Activated naive CD4-positive, alpha-beta T cell treated with anti-CD3 and anti-CD28 coated beads for 36 hours (primary cell): ENCODE results near the gene UBL4B. TPM values are rescaled to one million over a fixed set of nuclear protein-coding genes. Genes with fewer than 3 reads are reported as not detected.

Source experiments
- CTCF ChIA-PET: fragments of 350-600 bp; sonication (Branson Sonifier 250); formaldehyde crosslinking; loops from one replicate; lab custom pipeline; 2021; ENCODE audit warnings: antibody characterized with exemption; lab: Charles Lee
- DNase-seq: peaks from one replicate; pipeline ENCODE4 v3.0.0-alpha.2; 2020
- H3K27ac Mint-ChIP-seq: one replicate; pipeline ENCODE4 v1.8.0; 2021; ENCODE audit warnings: mild to moderate bottlenecking, mixed read lengths
- H3K27me3 Mint-ChIP-seq: one replicate; pipeline ENCODE4 v1.8.0; 2021; ENCODE audit warnings: low read depth, mixed read lengths
- H3K36me3 Mint-ChIP-seq: one replicate; pipeline ENCODE4 v1.8.0; 2021; ENCODE audit warnings: low read depth, mixed read lengths
- H3K4me1 Mint-ChIP-seq: one replicate; pipeline ENCODE4 v1.8.0; 2021; ENCODE audit warnings: low read depth, mixed read lengths
- H3K4me3 Mint-ChIP-seq: one replicate; pipeline ENCODE4 v1.8.0; 2021; ENCODE audit warnings: mild to moderate bottlenecking, moderate library complexity, mixed read lengths
- H3K9me3 Mint-ChIP-seq: one replicate; pipeline ENCODE4 v1.8.0; 2021; ENCODE audit warnings: mixed read lengths
- intact Hi-C: fragments of 100-400 bp; cut with micrococcal nuclease; formaldehyde crosslinking; loops from one replicate; pipeline ENCODE4 v1.15.1; 2023
- total RNA-seq, 2 experiments: library from RNA; stranded (reverse); gene quantifications; one replicate each; pipeline ENCODE4 v1.2.3, GENCODE V29; 2021

Gene UBL4B
- total RNA-seq, 2 experiments from 2014 or later = not detected

GRCh38 chr1:110150330-110151174 is 38.3 kb downstream of the UBL4B start, which contains the start of gene SLC6A17:
Gene SLC6A17 (plus strand): TSS chr1:110150494. CDS start chr1:110166930, 16,436 bp downstream.
- intact Hi-C loops = no loop called here
- Mint-ChIP-seq H3K4me3 (no peak within 1 kb of the TSS), H3K27ac (no peak within 1 kb of the TSS), H3K9me3 (no peaks in the 10 kb centered on the region), H3K36me3 (no peaks in the 10 kb centered on the region), H3K4me1 (peaks cover 2% of the 10 kb centered on the region), H3K27me3 (peaks cover 45% of the 10 kb centered on the region)
- peak; percentile 39 for DNase-seq
- CTCF ChIA-PET = no interaction called here

GRCh38 chr1:110151175-110151669 is 39.0 kb downstream of the UBL4B start:
- Mint-ChIP-seq H3K27me3 (peaks cover 52% of the 10 kb centered on the region), H3K4me3 (no peak overlapping the region), H3K36me3 (no peaks in the 10 kb centered on the region), H3K27ac (no peak overlapping the region), H3K9me3 (no peaks in the 10 kb centered on the region), H3K4me1 (peaks cover 2% of the 10 kb centered on the region)
- intact Hi-C loops = no loop called here
- CTCF ChIA-PET = no interaction called here
- no peak for DNase-seq

DNA sequence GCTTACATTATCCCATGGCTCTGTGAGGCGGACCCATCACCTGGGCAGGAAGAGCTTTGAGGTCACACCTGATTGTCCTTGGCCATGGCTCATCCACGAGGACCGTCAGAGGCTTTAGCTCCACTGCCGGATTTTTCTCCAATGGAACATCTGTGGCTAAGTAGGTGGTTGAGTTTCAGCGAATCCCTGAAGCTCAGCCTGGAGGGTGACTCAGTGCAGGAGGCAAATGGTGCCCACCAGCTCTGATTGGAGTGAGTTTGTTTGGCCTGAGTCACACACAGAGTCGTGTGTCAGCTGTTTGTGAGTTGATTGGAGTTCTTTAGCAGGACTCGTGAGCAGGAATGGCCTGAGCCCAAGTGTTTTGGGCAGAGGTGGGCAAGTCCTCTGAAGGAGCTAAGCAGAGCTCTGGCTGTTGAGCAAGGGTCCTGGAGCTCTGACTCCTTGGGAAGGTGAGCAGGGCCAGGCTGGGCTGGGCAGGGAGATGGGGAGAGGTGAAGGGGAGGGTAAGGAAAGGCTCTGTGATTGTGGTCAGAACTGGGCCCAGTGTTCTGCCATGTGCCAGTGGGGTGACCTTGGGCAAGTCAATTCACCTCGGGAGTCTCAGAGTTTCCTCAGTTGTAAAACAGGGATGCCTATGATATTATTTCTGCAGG is 40.0 kb downstream of the UBL4B start:
- intact Hi-C loops = no loop called here
- CTCF ChIA-PET = interaction anchor here (1.5 kb wide), 1 partner anchor 92 kb away, joined by 3 read pairs; no protein-coding TSS in a partner anchor

GRCh38 chr1:110153407-110153950 is 41.2 kb downstream of the UBL4B start:
- CTCF ChIA-PET = interaction anchor here (1.5 kb wide), 1 partner anchor 93 kb away, joined by 3 read pairs; no protein-coding TSS in a partner anchor
- Mint-ChIP-seq H3K27me3 (peaks cover 63% of the 10 kb centered on the region), H3K27ac (no peak overlapping the region), H3K9me3 (no peaks in the 10 kb centered on the region), H3K4me3 (no peak overlapping the region), H3K4me1 (peaks cover 2% of the 10 kb centered on the region), H3K36me3 (peaks cover 1% of the 10 kb centered on the region)
- no peak for DNase-seq
- intact Hi-C loops = no loop called here

More for the DNA sequence above, 40.0 kb downstream of the UBL4B start:
- H3K4me1 Mint-ChIP-seq = peaks cover 2% of the 10 kb centered on the region
- no peak for DNase-seq
- no peak overlapping the region for H3K27ac Mint-ChIP-seq
- H3K4me3 Mint-ChIP-seq = no peak overlapping the region
- no peaks in the 10 kb centered on the region for H3K9me3 Mint-ChIP-seq
- H3K27me3 Mint-ChIP-seq = peaks cover 60% of the 10 kb centered on the region
- H3K36me3 Mint-ChIP-seq = no peaks in the 10 kb centered on the region

DNA sequence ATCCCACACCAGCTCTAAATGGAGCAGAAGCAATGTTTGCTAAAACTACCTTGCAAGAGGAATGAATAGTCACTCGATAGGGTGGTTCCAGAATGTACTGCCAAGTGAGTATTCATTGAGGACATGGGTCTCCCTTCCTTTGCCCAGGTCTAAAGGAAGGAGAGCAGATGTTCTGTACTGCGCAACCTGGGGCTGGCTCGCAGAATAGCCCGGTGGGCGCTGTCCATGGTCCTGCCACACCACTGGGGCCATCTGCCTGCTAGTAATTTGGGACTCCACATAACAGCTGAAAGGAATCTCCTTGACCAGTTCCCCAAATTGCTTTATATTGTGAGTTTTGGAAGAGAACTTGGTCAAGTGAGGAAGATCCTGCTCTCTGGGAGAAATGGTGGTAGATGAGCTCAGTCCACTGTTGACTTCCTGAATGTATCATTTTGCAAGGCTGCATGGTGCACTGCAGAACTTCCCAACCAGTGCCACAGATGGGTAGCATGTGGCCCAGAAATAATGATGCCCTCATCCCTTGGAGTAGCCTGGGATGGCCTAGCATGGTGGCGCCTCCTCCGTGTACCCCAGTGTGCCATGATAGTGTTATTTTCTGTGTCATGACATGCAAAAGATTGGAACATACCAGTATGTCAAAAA is 43.8 kb downstream of the UBL4B start:
- peak; percentile 71 for DNase-seq
- intact Hi-C loops = loop anchor here (2.0 kb wide), 1 partner anchor 591 kb away; no protein-coding TSS in a partner anchor
- no peak overlapping the region for H3K27ac Mint-ChIP-seq
- H3K36me3 Mint-ChIP-seq = peaks cover 1% of the 10 kb centered on the region
- H3K4me1 Mint-ChIP-seq = no peaks in the 10 kb centered on the region
- peaks cover 53% of the 10 kb centered on the region for H3K27me3 Mint-ChIP-seq
- H3K9me3 Mint-ChIP-seq = no peaks in the 10 kb centered on the region
- CTCF ChIA-PET = interaction anchor here (0.6 to 1.5 kb wide), 3 partner anchors 56 to 157 kb away, joined by 3 to 4 read pairs (median 3); no protein-coding TSS in a partner anchor
- H3K4me3 Mint-ChIP-seq = no peak overlapping the region

GRCh38 chr1:110158261-110158660 is 46.0 kb downstream of the UBL4B start:
- intact Hi-C loops = no loop called here
- no peak for DNase-seq
- peaks cover 1% of the 10 kb centered on the region for H3K36me3 Mint-ChIP-seq
- peaks cover 34% of the 10 kb centered on the region for H3K27me3 Mint-ChIP-seq
- CTCF ChIA-PET = no interaction called here
- no peak overlapping the region for H3K27ac Mint-ChIP-seq
- no peaks in the 10 kb centered on the region for H3K9me3 Mint-ChIP-seq
- no peak overlapping the region for H3K4me3 Mint-ChIP-seq
- H3K4me1 Mint-ChIP-seq = no peaks in the 10 kb centered on the region

DNA sequence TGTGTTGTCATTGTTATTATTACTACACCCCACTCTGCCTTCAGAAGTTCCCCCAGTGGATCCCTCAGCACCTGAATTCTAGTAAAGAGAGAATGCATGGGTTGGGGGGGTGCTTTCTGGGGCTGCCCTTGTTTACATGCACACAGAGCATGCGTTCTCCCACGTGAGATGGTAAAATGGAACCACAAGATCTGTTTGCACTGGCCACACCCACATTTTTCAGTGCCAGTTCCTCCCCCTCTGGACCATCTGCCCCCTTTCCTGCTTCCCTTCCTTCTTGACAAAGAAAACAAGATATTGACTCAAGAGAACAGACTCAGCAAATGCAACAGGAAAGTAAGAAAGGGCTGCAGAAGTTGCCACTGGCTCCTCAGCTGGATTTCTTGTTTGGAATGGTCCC is 46.9 kb downstream of the UBL4B start:
- Mint-ChIP-seq H3K9me3 (no peaks in the 10 kb centered on the region), H3K27me3 (peaks cover 26% of the 10 kb centered on the region), H3K27ac (no peak overlapping the region), H3K36me3 (peaks cover 1% of the 10 kb centered on the region), H3K4me1 (no peaks in the 10 kb centered on the region), H3K4me3 (no peak overlapping the region)
- intact Hi-C loops = no loop called here
- no peak for DNase-seq
- CTCF ChIA-PET = no interaction called here

DNA sequence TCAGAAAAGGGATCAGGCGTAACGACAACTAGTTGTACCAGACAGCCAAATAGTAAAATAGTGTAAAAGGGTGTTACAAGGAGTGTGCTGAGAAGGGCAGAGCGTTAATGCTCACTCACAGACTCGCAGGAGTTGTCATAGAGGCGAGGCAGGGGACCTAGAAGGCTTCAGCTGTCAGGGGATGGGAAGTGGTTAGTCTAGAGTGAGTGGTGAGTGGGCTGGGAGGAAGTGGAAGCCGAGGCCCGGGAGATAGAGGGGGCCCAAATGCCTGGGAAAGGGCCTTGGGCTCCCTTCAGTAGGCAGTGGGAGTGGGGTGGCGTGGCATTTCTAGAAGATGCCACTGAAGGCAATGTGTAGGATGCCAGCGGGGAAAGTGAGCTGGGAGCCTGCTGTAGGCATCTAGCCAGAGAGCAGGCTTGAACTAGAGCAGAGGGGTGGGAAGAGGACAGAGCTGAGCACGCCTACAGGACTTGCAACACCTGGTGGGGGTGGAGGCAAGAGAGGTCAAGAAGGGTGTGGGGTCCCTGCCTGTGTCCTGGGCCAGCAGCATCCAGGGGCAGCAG is 48.4 kb downstream of the UBL4B start:
- peaks cover 18% of the 10 kb centered on the region for H3K27me3 Mint-ChIP-seq
- no peaks in the 10 kb centered on the region for H3K9me3 Mint-ChIP-seq
- intact Hi-C loops = no loop called here
- H3K36me3 Mint-ChIP-seq = peaks cover 1% of the 10 kb centered on the region
- no peak for DNase-seq
- no peak overlapping the region for H3K4me3 Mint-ChIP-seq
- H3K4me1 Mint-ChIP-seq = no peaks in the 10 kb centered on the region
- no peak overlapping the region for H3K27ac Mint-ChIP-seq
- CTCF ChIA-PET = interaction anchor here (0.6 kb wide), 1 partner anchor 227 kb away, joined by 3 read pairs; no protein-coding TSS in a partner anchor

DNA sequence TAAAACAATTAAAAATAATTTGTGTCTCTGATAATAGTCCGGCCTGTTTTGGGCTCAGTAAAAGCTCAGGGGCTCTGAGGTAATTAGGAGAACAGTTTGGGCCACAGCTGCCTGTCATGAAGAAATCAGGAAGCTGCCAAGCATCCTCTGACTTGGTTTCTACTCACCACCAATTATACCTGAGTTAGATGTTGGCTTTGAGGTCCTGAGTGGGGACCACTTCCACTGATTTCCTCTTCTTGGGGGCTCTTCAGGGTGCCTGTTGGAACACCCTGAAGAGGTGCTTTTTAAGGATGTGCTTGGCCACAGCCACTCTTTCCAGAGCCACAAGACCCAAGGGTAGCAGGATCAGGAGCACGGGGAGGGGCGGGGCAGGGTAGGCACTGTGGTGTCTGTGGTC is 48.9 kb downstream of the UBL4B start:
- CTCF ChIA-PET = interaction anchor here (0.7 kb wide), 1 partner anchor 37 kb away, joined by 4 read pairs; no protein-coding TSS in a partner anchor
- intact Hi-C loops = no loop called here
- DNase-seq = no peak
- H3K4me3 Mint-ChIP-seq = no peak overlapping the region
- peaks cover 1% of the 10 kb centered on the region for H3K36me3 Mint-ChIP-seq
- H3K27ac Mint-ChIP-seq = no peak overlapping the region
- H3K9me3 Mint-ChIP-seq = no peaks in the 10 kb centered on the region
- H3K27me3 Mint-ChIP-seq = peaks cover 12% of the 10 kb centered on the region
- H3K4me1 Mint-ChIP-seq = no peaks in the 10 kb centered on the region

DNA sequence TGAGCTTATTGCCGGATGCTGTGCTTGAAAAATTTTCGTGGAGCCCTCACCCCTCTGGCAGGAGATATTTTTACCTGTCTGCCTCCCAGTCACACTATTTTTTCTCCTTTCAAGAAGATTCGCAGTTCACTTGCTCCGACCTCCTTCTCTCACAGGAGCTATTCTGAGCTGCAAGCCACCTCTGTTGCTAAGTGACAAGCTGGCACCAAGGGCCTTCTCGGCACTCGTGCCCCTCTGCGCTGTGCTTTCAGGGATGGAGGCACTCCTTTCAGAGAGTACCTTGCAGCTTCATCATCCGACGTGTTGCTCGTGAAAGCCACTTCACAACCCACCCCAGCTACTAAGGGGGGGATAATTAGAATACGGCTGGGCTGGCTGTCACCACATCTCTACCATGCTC is 49.6 kb downstream of the UBL4B start:
- no peak for DNase-seq
- peaks cover 7% of the 10 kb centered on the region for H3K27me3 Mint-ChIP-seq
- no peaks in the 10 kb centered on the region for H3K9me3 Mint-ChIP-seq
- H3K4me3 Mint-ChIP-seq = no peak overlapping the region
- intact Hi-C loops = no loop called here
- CTCF ChIA-PET = interaction anchor here (0.7 to 1.0 kb wide), 2 partner anchors 38 to 107 kb away, joined by 3 to 4 read pairs; no protein-coding TSS in a partner anchor
- no peaks in the 10 kb centered on the region for H3K4me1 Mint-ChIP-seq
- H3K36me3 Mint-ChIP-seq = peaks cover 1% of the 10 kb centered on the region
- no peak overlapping the region for H3K27ac Mint-ChIP-seq
